HG02840 (cell line): ENCODE results near the gene HMHB1.

Source experiments
- ATAC-seq: cut with Tn5 transposase; IDR thresholded peaks from one replicate; pipeline ENCODE4 v1.9.1; 2021; ENCODE audit warnings: mild to moderate bottlenecking, moderate library complexity, moderate number of reproducible peaks; ENCODE audit not compliant: unreplicated experiment, low FRiP score

The HMHB1 gene

DNA sequence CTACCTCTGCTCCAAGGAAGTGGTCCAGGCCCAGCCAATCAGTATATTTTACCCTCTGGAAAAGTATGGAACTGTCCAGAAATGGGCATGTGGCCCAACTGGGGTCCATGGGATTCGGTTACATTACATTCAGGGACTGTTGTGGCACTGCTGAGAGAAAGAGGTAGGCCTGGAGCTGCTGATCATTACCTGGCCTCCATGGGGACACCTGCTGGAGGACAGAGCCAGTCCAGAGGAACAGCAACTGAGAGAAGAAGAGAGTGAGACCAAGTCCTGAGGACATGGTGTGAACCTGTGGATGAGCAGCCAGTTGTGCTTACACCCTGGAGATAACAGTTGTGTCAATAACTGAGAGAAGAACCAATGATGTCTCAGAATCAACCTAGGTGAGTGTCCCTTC is 48.2 kb downstream of the HMHB1 start:
- no peak for ATAC-seq

DNA sequence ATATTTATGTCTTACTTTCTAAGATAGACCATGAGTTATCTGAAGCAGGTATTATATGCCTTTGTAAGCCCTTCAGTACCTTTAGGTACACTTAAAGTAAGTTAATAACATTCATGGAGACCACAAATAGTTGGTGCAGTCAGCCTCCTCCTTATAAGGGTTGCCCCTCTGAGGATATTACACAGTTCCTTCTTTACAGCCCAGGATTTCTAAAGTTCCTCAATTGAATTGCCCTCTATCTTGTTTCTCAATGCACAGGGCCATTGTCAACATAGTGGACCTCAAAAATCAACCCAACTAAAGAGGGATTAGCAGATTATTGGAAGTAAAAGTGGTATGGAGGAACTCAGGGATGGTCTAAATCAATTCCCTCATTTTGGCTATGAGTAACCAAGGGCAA is 50.3 kb downstream of the HMHB1 start:
- no peak for ATAC-seq

DNA sequence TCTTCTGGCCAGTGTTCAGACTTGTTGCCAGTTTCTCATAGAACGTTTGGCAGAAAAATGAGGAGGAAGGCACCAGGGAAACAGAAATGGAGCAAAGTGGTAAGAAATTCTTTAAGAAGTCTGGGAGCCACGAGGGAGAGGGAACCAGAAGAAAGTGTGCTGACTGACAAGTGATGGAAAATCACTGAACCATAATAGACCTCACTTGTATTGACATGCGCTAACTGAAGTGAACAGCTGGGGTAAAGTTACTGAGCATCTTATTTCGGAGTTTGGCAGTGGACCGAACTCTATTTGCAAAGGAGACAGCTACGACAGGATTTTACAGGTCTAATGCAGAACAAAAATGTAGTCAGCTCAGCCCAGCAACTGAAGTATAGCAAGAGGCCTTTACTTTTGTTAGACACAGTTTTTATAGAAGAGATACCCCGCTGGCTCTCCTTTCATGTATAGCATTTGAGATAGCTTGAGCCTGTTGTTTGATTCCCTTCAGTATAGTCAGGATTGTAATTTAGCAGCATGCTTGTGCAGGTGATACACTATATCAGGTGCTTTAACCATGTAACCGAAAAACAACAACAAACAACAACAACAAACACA is 53.6 kb downstream of the HMHB1 start:
- no peak for ATAC-seq
